HG02885 (cell line): ENCODE results near the gene RASSF3.

ENCODE experiments used
- ATAC-seq: cut with Tn5 transposase; IDR thresholded peaks from one replicate; pipeline ENCODE4 v1.9.1; 2021; ENCODE audit warnings: mild to moderate bottlenecking; ENCODE audit not compliant: unreplicated experiment, poor library complexity

The RASSF3 gene

GRCh38 chr12:64716371-64716770 lies 106.1 kb downstream of the RASSF3 start:
- no peak for ATAC-seq

- no peak for ATAC-seq
Observed at GRCh38 chr12:64716839-64717455, 106.7 kb downstream of the RASSF3 start.

GRCh38 chr12:64718649-64719048 lies 108.4 kb downstream of the RASSF3 start:
- ATAC-seq: no peak

- ATAC-seq: no peak
Observed at GRCh38 chr12:64720884-64721283, 110.6 kb downstream of the RASSF3 start.

- ATAC-seq: no peak
Observed at GRCh38 chr12:64722835-64723234, 112.5 kb downstream of the RASSF3 start.

- no peak for ATAC-seq
Observed at GRCh38 chr12:64723630-64724029, 113.3 kb downstream of the RASSF3 start.

- no peak for ATAC-seq
Observed at GRCh38 chr12:64724201-64724745, 114.0 kb downstream of the RASSF3 start.

GRCh38 chr12:64729909-64730587 lies 119.8 kb downstream of the RASSF3 start:
- ATAC-seq: peak; percentile 55

- ATAC-seq: peak; percentile 13
Observed at GRCh38 chr12:64730588-64730969, 120.3 kb downstream of the RASSF3 start.

GRCh38 chr12:64731683-64732082 lies 121.4 kb downstream of the RASSF3 start:
- no peak for ATAC-seq

- no peak for ATAC-seq
Observed at GRCh38 chr12:64733857-64734256, 123.6 kb downstream of the RASSF3 start.

GRCh38 chr12:64735442-64735841 lies 125.1 kb downstream of the RASSF3 start:
- ATAC-seq: no peak

GRCh38 chr12:64736771-64737170 lies 126.5 kb downstream of the RASSF3 start:
- no peak for ATAC-seq

GRCh38 chr12:64737539-64737938 lies 127.2 kb downstream of the RASSF3 start:
- no peak for ATAC-seq

GRCh38 chr12:64739778-64740177 lies 129.5 kb downstream of the RASSF3 start:
- no peak for ATAC-seq

GRCh38 chr12:64740646-64741045 lies 130.4 kb downstream of the RASSF3 start:
- ATAC-seq: no peak

GRCh38 chr12:64742416-64742815 lies 132.1 kb downstream of the RASSF3 start:
- ATAC-seq: no peak

- ATAC-seq: no peak
Observed at GRCh38 chr12:64743206-64743605, 132.9 kb downstream of the RASSF3 start.

GRCh38 chr12:64744422-64745258 lies 134.3 kb downstream of the RASSF3 start:
- ATAC-seq: no peak

GRCh38 chr12:64745259-64745807 lies 135.0 kb downstream of the RASSF3 start:
- ATAC-seq: no peak

GRCh38 chr12:64745980-64746379 lies 135.7 kb downstream of the RASSF3 start:
- no peak for ATAC-seq
